Measurements from ENCODE around the gene PRSS12.
"Not testable (repeated sequence)": the region's sequence is repeated elsewhere in the genome, so short reads cannot be mapped to it uniquely, and the experiment has no call there.

PRSS12 gene, protein sequence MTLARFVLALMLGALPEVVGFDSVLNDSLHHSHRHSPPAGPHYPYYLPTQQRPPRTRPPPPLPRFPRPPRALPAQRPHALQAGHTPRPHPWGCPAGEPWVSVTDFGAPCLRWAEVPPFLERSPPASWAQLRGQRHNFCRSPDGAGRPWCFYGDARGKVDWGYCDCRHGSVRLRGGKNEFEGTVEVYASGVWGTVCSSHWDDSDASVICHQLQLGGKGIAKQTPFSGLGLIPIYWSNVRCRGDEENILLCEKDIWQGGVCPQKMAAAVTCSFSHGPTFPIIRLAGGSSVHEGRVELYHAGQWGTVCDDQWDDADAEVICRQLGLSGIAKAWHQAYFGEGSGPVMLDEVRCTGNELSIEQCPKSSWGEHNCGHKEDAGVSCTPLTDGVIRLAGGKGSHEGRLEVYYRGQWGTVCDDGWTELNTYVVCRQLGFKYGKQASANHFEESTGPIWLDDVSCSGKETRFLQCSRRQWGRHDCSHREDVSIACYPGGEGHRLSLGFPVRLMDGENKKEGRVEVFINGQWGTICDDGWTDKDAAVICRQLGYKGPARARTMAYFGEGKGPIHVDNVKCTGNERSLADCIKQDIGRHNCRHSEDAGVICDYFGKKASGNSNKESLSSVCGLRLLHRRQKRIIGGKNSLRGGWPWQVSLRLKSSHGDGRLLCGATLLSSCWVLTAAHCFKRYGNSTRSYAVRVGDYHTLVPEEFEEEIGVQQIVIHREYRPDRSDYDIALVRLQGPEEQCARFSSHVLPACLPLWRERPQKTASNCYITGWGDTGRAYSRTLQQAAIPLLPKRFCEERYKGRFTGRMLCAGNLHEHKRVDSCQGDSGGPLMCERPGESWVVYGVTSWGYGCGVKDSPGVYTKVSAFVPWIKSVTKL

DNA sequence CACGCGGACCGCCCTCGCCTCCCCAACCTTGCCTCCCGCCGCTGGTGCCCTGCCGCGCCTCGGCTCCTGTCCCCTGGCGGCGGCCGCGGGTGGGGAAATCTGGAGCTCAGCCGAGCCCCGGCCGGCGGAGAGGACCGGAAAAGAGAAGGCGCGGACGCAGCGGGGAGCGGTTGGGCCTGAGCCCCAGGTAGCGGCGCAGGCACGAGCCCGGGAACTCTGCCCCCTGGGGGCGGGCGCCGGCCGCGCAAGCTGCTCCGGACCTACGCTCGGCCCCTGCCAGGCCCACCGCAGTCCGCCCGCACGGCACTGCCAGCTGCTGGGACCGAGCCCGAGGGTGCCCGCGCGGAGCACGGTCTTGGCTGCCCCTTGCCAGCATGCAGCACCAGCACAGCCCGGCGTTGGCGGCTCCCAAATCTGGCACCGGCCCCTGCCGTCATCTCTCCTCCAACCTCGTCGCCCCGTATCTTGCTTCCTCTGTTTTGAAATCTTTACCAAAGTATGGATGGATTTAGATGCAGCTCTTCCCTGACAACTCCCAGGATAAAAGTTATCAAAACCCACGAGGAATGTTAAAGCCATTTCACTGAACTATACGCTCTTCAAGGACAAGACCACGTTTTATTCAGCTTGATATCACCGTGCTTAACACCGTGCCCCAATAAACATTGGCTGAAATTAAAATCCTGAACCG is at the start of gene PRSS12:
PRSS12 (minus strand) TSS at position 161 of the 691 bp plus-strand sequence. CDS start 283 bp downstream, outside the sequence.
- DNase-seq (ENCODE audit: low read depth), result no peak
- TF ChIP-seq, protein P1, sequence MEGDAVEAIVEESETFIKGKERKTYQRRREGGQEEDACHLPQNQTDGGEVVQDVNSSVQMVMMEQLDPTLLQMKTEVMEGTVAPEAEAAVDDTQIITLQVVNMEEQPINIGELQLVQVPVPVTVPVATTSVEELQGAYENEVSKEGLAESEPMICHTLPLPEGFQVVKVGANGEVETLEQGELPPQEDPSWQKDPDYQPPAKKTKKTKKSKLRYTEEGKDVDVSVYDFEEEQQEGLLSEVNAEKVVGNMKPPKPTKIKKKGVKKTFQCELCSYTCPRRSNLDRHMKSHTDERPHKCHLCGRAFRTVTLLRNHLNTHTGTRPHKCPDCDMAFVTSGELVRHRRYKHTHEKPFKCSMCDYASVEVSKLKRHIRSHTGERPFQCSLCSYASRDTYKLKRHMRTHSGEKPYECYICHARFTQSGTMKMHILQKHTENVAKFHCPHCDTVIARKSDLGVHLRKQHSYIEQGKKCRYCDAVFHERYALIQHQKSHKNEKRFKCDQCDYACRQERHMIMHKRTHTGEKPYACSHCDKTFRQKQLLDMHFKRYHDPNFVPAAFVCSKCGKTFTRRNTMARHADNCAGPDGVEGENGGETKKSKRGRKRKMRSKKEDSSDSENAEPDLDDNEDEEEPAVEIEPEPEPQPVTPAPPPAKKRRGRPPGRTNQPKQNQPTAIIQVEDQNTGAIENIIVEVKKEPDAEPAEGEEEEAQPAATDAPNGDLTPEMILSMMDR (IDR thresholded peaks at IDR 0.05; ENCODE audit: control insufficient read depth, extremely low read depth, insufficient read depth), result peak; percentile 74
- H3K4me3 ChIP-seq (ENCODE audit: low read depth, low read length), result peak within 1 kb of the TSS; percentile 29

DNA sequence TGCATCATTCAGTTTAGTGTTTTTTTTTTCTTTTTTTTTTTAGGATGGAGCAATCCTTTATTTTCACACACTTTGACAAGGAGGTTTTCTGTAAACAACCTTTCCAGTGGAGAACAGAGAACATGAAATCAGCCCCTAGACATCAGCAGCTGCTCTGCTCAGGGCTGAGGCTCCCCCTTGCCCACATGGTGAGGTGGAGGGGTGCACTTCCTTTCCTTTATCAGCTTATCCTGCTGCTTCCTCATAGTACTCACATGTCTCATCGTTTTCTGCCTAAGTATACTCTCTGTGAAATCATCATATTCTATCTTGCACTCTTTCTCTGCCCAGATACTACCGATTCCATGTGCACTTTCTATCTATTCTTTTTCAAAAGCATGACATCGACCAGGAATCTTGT is 47.6 kb upstream of the PRSS12 start:
- H3K4me3 ChIP-seq (ENCODE audit: low read depth, low read length), result no peak overlapping the region
- TF ChIP-seq, protein P1 (IDR thresholded peaks at IDR 0.05; ENCODE audit: control insufficient read depth, extremely low read depth, insufficient read depth), result no peak
- DNase-seq (ENCODE audit: low read depth), result no peak

DNA sequence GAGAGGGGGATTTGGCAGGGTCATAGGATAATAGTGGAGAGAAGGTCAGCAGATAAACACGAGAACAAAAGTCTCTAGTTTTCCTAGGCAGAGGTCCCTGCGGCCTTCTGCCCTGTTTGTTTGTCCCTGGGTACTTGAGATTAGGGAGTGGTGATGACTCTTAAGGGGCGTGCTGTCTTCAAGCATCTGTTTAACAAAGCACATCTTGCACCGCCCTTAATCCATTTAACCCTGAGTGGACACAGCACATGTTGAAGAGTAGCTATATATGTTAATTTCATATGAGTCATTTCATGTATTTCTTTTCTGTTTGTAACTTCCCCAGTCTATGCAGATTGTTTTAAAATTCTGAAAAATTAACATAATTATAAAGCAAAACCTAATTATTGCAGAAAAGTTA is 47.1 kb upstream of the PRSS12 start:
- DNase-seq (ENCODE audit: low read depth); H3K4me3 ChIP-seq (ENCODE audit: low read depth, low read length): not testable (repeated sequence)

DNA sequence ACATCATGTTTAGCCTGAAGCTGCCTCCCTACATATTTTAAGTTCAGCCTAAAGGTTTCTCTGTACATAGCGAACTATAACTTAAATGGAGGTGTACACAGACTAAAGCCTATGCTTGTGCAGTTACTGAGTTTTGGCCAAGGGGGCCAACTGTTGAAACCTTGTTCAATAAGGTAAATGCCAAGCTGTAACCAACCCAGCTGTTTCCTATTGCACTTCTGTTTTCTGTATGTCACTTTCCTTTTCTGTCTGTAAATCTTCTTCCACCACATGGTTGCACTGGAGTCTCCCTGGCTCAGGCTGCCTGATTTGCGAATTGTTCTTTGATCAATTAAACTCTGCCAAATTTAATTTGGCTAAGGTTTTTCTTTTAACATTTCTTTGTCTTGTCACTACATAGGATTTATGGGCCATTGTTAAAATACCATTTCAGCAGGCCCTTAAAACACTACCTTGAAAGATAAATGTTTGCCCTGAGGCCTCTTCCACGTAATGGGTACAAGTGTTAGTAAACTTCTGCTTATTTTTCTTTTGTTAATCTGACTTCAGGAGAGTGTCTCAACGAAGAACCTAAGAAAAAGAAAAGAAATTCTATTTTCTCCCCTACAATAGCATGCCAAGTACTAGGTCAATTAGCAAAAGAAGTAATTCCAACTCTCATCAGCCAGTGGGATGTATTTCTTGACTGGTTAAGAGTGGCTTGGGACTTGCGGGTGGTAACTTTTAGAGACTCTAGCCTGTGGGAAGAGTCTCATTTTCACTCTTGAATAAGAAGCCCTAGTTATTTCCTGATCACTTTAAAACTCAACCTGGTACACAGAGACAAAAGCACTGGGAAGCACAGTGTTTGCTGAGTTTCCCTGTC is 45.7 kb upstream of the PRSS12 start:
- TF ChIP-seq, protein P1 (IDR thresholded peaks at IDR 0.05; ENCODE audit: control insufficient read depth, extremely low read depth, insufficient read depth), result no peak
- peak; percentile 1 for DNase-seq (ENCODE audit: low read depth)
- H3K4me3 ChIP-seq (ENCODE audit: low read depth, low read length), result no peak overlapping the region

DNA sequence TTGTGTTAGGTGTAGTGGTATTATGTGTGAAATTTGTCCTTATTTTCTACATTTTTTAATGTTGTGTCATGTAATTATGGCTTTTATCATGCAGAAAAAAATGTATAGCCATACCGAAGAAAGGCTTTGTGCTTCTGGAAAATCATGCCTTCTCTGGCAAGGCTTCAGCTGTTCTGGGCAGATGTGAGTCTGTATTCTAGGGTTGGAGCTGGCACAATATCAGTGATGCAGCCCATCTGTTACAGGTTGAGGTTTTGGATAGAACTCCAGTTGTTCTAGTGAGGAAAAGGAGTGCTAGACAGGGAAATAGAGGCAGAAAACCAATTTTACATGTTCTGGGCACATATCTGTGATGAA is 44.8 kb upstream of the PRSS12 start:
- no peak for DNase-seq (ENCODE audit: low read depth)
- TF ChIP-seq, protein P1 (IDR thresholded peaks at IDR 0.05; ENCODE audit: control insufficient read depth, extremely low read depth, insufficient read depth), result no peak

DNA sequence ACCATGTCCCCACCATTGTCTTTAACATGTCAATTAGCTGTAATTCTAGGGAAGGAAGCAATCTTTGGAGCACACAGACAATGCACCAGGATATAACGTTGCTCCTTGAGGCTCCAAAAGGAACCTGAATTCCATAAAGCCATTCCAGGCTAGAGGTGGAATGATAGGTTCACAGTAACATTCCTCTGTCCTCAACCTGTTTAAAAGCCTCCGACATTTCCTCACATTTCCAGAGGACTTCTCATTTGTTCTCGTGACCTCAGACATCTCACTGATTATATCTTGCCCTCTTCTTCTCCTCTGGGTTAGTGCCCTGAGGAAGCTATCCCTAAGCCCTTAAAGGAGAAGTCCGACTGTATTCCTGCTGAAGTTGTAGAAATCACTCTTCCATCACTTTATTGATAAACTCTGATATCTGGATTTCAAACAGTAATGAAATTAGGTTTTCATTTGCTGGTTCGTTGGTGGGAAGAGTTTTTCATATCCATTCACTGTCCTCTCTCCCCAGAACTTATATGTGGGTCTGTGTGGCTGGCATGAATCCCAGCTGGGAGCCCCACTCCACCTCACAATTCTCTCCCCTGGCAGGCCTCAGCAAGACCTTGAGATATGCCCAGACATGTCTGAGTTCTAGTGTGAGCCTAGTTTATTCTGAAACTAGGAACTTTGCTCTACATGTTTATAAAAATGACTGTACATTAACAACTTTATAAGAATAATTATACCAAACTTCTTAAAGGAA is 44.2 kb upstream of the PRSS12 start:
- TF ChIP-seq, protein P1 (IDR thresholded peaks at IDR 0.05; ENCODE audit: control insufficient read depth, extremely low read depth, insufficient read depth), result no peak
- H3K4me3 ChIP-seq (ENCODE audit: low read depth, low read length), result no peak overlapping the region
- DNase-seq (ENCODE audit: low read depth), result no peak

More for the DNA sequence above, 44.8 kb upstream of the PRSS12 start:
- H3K4me3 ChIP-seq (ENCODE audit: low read depth, low read length), result no peak overlapping the region
